K562 (cell line): ENCODE measurements around the gene MYADML2. TPM values are rescaled to one million over a fixed set of nuclear protein-coding genes. Genes with fewer than 3 reads are reported as not detected.

Experiments used
- ATAC-seq: fragments of 200-7000 bp; cut with Tn5 transposase; 3 replicates; pipeline ENCODE4 v1.9.1; 2020; ENCODE audit warnings: moderate library complexity
- BruUV-seq: library from RNA; stranded (reverse); fragments of 400-500 nt; replicated peaks from 2 replicates; lab custom pipeline; 2021; lab: Mats Ljungman, UMichigan
- CTCF ChIA-PET: fragments of 300-600 bp; formaldehyde crosslinking; extraction: SDS; loops from one replicate; lab custom pipeline; 2021; ENCODE audit warnings: low intra/inter-chr PET ratio; lab: Yijun Ruan, JAX
- POLR2A ChIA-PET: fragments of 300-600, 350-650 bp; sonication (Branson Sonifier 250); formaldehyde crosslinking; extraction: SDS; loops from one replicate; lab custom pipeline; 2021; ENCODE audit warnings: antibody characterized with exemption, inconsistent platforms; lab: Yijun Ruan, JAX
- DNase-seq, 4 experiments: peaks; one replicate each; pipeline versions ENCODE4 v3.0.0 to v3.0.0-alpha.2; 2011 to 2018; ENCODE audit warnings: low spot score in 3 of 4, mixed read lengths in 3 of 4; ENCODE audit errors: extremely low read depth in 1 of 4
- FAIRE-seq: peaks from 2 replicates; lab custom pipeline; 2011; peaks lifted over from hg19 to GRCh38; lab: Jason Lieb, UNC
- H2AFZ ChIP-seq: 2 replicates; pipeline ENCODE4 v1.6.0; 2011; ENCODE audit warnings: low read depth, low read length, control low read depth, inconsistent platforms
- H3K27ac ChIP-seq: fragments of 200-600 bp; 3 replicates; pipeline ENCODE4 v1.8.0; 2011; ENCODE audit warnings: low read depth, mild to moderate bottlenecking, control low read depth, inconsistent platforms, low read length, moderate library complexity, mixed read lengths; ENCODE audit errors: extremely low read depth
- H3K27me3 ChIP-seq, 2 experiments: fragments of 300-600 bp in 1 of 2; 2 replicates in 1 of 2; 3 replicates in 1 of 2; pipeline versions ENCODE4 v1.6.0 to v1.8.0; 2011; ENCODE audit warnings: inconsistent platforms in 2 of 2, low read length in 2 of 2, mild to moderate bottlenecking in 1 of 2, mixed read lengths in 1 of 2, moderate library complexity in 1 of 2; ENCODE audit not compliant: control insufficient read depth in 2 of 2, insufficient read depth in 2 of 2
- H3K36me3 ChIP-seq: fragments of 300-600 bp; 3 replicates; pipeline ENCODE4 v1.8.0; 2011; ENCODE audit warnings: mild to moderate bottlenecking, low read length, inconsistent platforms; ENCODE audit not compliant: control insufficient read depth, insufficient read depth
- H3K4me1 ChIP-seq, 2 experiments: fragments of 200-600 bp in 1 of 2; replicated peaks in 1 of 2; 2 replicates in 1 of 2; 3 replicates in 1 of 2; pipeline versions ENCODE4 v1.5.1 to v1.8.0; 2011; ENCODE audit warnings: inconsistent platforms in 2 of 2, low read length in 2 of 2, mild to moderate bottlenecking in 1 of 2, mixed read lengths in 1 of 2, moderate library complexity in 1 of 2; ENCODE audit not compliant: control insufficient read depth in 2 of 2, insufficient read depth in 2 of 2
- H3K4me2 ChIP-seq: 2 replicates; pipeline ENCODE4 v1.6.1; 2011; ENCODE audit warnings: low read length, control low read depth, inconsistent platforms, mixed read lengths; ENCODE audit not compliant: insufficient read depth
- H3K4me3 ChIP-seq: fragments of 200-600 bp; sonication (generic), shearing (Covaris generic); 2 replicates; pipeline ENCODE4 v1.5.1; 2016; ENCODE audit warnings: control low read depth, inconsistent platforms
- H3K79me2 ChIP-seq: fragments of 200-600 bp; 3 replicates; pipeline ENCODE4 v1.8.0; 2011; ENCODE audit warnings: low read length, inconsistent platforms; ENCODE audit not compliant: control insufficient read depth, insufficient read depth
- H3K9ac ChIP-seq, 2 experiments: 2 replicates each; pipeline versions ENCODE4 v1.6.0 to v1.6.1; 2011; ENCODE audit warnings: low read depth in 2 of 2, low read length in 2 of 2, control low read depth in 1 of 2, inconsistent platforms in 1 of 2, mild to moderate bottlenecking in 1 of 2, mixed read lengths in 1 of 2; ENCODE audit not compliant: insufficient read depth in 1 of 2
- H3K9me1 ChIP-seq: one replicate; pipeline ENCODE4 v1.6.0; 2011; ENCODE audit warnings: inconsistent platforms, mild to moderate bottlenecking, low read length, moderate library complexity; ENCODE audit not compliant: control insufficient read depth, insufficient read depth
- H3K9me3 ChIP-seq: replicated peaks from 2 replicates; pipeline ENCODE4 v1.5.1; 2011; ENCODE audit warnings: low read depth, low read length, inconsistent platforms; ENCODE audit not compliant: control insufficient read depth, insufficient read depth
- H4K20me1 ChIP-seq: replicated peaks from 2 replicates; pipeline ENCODE4 v1.6.1; 2011; ENCODE audit warnings: low read length, inconsistent platforms, mixed read lengths; ENCODE audit not compliant: control insufficient read depth, insufficient read depth
- ASH1L ChIP-seq: fragments of 450-650 bp; IDR thresholded peaks from 2 replicates; pipeline ENCODE4 v1.6.1; 2018; ENCODE audit warnings: borderline replicate concordance, mild to moderate bottlenecking, low read depth; ENCODE audit not compliant: partially characterized antibody
- BMI1 ChIP-seq: fragments of 150-350 bp; IDR thresholded peaks from 2 replicates; pipeline ENCODE4 v1.6.1; 2014; ENCODE audit warnings: low read length
- HCFC1 ChIP-seq: IDR thresholded peaks from 2 replicates; pipeline ENCODE4 v1.6.1; 2012; ENCODE audit warnings: low read depth, low read length, improper control_type of control experiment
- POLR2G ChIP-seq: fragments of 200-400 bp; formaldehyde crosslinking; IDR thresholded peaks from 2 replicates; pipeline ENCODE4 v1.6.1; 2017; ENCODE audit warnings: low read depth, mild to moderate bottlenecking, antibody characterized with exemption, low read length, moderate library complexity
- SIRT6 ChIP-seq: IDR thresholded peaks from one replicate; pipeline ENCODE4 v1.6.1; 2012; ENCODE audit warnings: low read depth, mild to moderate bottlenecking, control low read depth, inconsistent platforms, low read length, moderate library complexity
- STAT5A ChIP-seq: IDR thresholded peaks from 2 replicates; pipeline ENCODE4 v1.6.1; 2012; ENCODE audit warnings: low read length, inconsistent platforms, borderline replicate concordance
- WGBS: fragments of 100-300 bp; shearing (Covaris generic); methylation state at CpG from one replicate; pipeline ENCODE4 v1.1.6; 2016; ENCODE audit warnings: low coverage, mixed read lengths; ENCODE audit not compliant: insufficient coverage; ENCODE audit errors: missing lambda C conversion rate; 5-methylcytosine and 5-hydroxymethylcytosine counted together
- in situ Hi-C: fragments of 300-500 bp; cut with MboI; formaldehyde crosslinking; loops from 4 replicates; pipeline ENCODE4 v1.15.0; 2018; ENCODE audit warnings: inconsistent platforms, mixed read lengths
- intact Hi-C: fragments of 100-400 bp; cut with micrococcal nuclease; formaldehyde crosslinking; loops from 2 replicates; pipeline ENCODE4 v1.14.2; 2022
- polyA plus RNA-seq, 8 experiments: library from polyadenylated mRNA; depleted of rRNA in 4 of 8; stranded (reverse) in 5 of 8; unstranded in 3 of 8; fragments of >200 nt; fragmentation: Nextera tagmentation in 2 of 8; fragmentation: Illumina TruSeq in 1 of 8; extraction: Ambion mirVana in 2 of 8; extraction: Trizol in 1 of 8; gene quantifications; 2 replicates each; pipeline versions ENCODE4 v1.2.1 to v1.2.3, GENCODE V29; 2011 to 2014; ENCODE audit warnings: inconsistent platforms in 1 of 8, missing spikeins in 1 of 8
- total RNA-seq, 7 experiments: library from RNA; depleted of rRNA in 6 of 7; stranded (reverse); fragments of >200 nt in 6 of 7; fragmentation: Illumina TruSeq in 2 of 7; extraction: Trizol in 2 of 7; gene quantifications; 2 replicates each; pipeline versions ENCODE4 v1.2.1 to v1.2.3, GENCODE V29; 2011 to 2021; ENCODE audit warnings: low replicate concordance in 1 of 7
- TF ChIP-seq, protein P1 (sequence below): fragments of 250-450 bp; sonication (Bioruptor Pico); IDR thresholded peaks from 2 replicates; pipeline ENCODE4 v1.6.1; 2021; ENCODE audit warnings: mild to moderate bottlenecking
- TF ChIP-seq, protein P2 (sequence below): sonication (generic); formaldehyde crosslinking; IDR thresholded peaks from 2 replicates; pipeline ENCODE4 v1.8.1; 2022; ENCODE audit warnings: missing genetic modification reagents

MYADML2 gene
- total and polyA plus RNA-seq, 9 of the 15 experiments (the other 6 are each of a cell fraction or from before 2014, with no cell fraction given), result not detected

DNA sequence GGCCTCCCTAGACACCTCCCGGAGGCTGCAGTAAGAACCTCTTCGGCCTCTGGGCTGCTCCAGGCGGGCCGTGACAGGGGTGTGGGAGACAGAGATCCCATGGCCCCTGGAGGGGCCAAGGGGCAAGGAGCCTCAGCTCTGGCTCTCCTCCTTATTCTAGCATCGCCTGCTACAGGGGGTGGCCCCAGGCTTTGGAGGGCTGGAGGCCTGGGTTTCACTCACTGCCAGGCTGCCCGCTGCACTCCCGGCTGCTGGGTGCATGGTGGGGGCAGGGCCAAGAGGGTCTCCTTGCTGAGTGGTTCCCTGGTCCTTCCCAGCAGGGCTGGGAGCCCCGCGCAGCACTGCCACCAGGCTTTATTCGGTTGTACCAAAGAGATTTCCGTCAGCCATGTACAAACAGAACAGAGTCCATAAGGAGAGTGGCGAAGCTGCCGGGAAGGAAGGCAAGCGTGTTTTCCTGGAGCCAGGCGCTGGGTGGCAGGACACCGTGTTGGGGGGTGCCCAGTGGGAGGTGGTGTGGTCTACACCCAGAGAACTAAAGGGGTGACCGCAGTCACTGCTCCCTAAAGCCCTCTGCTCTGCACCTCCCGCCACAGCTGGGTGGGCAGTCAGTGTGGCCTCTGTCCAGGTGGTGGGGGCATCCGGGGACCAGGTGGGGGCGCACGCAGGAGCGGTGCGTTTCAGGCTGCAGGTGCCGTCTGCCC lies 43.0 kb downstream of the MYADML2 start:
- no peaks in the 10 kb centered on the region for H3K9me3 ChIP-seq
- no peak for ATAC-seq
- peaks cover 10 to 93% of the 10 kb centered on the region in 2 experiments for H3K4me1 ChIP-seq
- ChIA-PET CTCF (no interaction called here), POLR2A (interaction anchor here (0.7 to 1.7 kb wide), 3 partner anchors 13 to 180 kb away, joined by 3 to 10 read pairs (median 6); no protein-coding TSS in a partner anchor)
- intact Hi-C loops, result no loop called here
- BruUV-seq, result no TSS peak
- peaks cover 74% of the 10 kb centered on the region; the same call in 2 of the 3 replicates for H3K36me3 ChIP-seq
- in situ Hi-C loops, result no loop called here
- H3K4me3 ChIP-seq, result no peak overlapping the region
- peaks cover 1% of the 10 kb centered on the region; the same call in 2 of the 3 replicates for H3K79me2 ChIP-seq
- H3K9me1 ChIP-seq, result no peaks in the 10 kb centered on the region
- H3K27ac ChIP-seq, result no peak overlapping the region
- H2AFZ ChIP-seq, result no peak overlapping the region
- peak overlapping the region in 1 of 2 experiments; percentile 4; a peak in 1 of 4 replicates for H3K9ac ChIP-seq
- TF ChIP-seq POLR2G, result peak; percentile 41; the same call in 1 of the 2 replicates
- TF ChIP-seq STAT5A, result no peak
- TF ChIP-seq SIRT6, result no peak
- TF ChIP-seq, protein P1, sequence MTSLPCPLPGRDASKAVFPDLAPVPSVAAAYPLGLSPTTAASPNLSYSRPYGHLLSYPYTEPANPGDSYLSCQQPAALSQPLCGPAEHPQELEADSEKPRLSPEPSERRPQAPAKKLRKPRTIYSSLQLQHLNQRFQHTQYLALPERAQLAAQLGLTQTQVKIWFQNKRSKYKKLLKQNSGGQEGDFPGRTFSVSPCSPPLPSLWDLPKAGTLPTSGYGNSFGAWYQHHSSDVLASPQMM (CRISPR knock-in tag), result no peak
- TF ChIP-seq, protein P2, sequence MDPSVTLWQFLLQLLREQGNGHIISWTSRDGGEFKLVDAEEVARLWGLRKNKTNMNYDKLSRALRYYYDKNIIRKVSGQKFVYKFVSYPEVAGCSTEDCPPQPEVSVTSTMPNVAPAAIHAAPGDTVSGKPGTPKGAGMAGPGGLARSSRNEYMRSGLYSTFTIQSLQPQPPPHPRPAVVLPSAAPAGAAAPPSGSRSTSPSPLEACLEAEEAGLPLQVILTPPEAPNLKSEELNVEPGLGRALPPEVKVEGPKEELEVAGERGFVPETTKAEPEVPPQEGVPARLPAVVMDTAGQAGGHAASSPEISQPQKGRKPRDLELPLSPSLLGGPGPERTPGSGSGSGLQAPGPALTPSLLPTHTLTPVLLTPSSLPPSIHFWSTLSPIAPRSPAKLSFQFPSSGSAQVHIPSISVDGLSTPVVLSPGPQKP (CRISPR knock-in tag), result no peak
- no peak for TF ChIP-seq HCFC1
- TF ChIP-seq BMI1, result no peak
- TF ChIP-seq ASH1L, result no peak
- no peak overlapping the region for H3K4me2 ChIP-seq
- 88% methylated on average over 14 of the region's 24 CpGs for WGBS
- DNase-seq, result no peak
- FAIRE-seq, result no peak
- peaks cover 2% of the 10 kb centered on the region; the same call in 1 of the 2 replicates for H4K20me1 ChIP-seq
- no peaks in the 10 kb centered on the region for H3K27me3 ChIP-seq
